ENCODE results near the gene AMER3.
"Not testable (repeated sequence)": the region's sequence is repeated elsewhere in the genome, so short reads cannot be mapped to it uniquely, and the experiment has no call there.

- not testable (repeated sequence) for TF ChIP-seq CTCF, POLR2A (IDR thresholded peaks at IDR 0.05)
These were observed 40.5 kb upstream of the AMER3 start for GRCh38 chr2:130714795-130715194.
